Germinal center (tissue), 1 donor: ENCODE measurements around the gene WNT2B.

Experiments used
- DNase-seq: peaks from one replicate; pipeline ENCODE4 v3.0.0; 2012; ENCODE audit warnings: mixed read lengths, low spot score

Gene WNT2B

GRCh38 chr1:112504661-112505399, 3.9 kb upstream of the WNT2B start:
- no peak for DNase-seq

DNA sequence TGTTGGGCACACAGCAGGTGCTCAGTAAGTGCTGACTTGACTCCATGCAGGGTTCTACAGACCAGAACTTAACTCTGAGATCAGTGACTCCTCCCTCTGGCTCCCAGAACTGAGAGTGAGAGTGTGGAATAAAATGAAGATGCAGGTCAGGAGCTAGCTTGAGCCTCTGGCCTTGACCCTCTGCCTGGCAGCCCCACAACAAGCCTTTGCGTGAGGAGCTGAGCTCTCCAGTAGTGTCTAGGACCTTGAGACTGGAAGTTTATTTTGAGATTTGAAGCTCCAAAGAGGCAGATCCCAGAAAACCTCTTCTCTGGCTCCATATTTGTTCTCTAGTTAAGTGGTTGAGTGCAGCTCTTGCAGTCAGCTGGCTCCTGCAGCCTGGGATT, 3.4 kb upstream of the WNT2B start:
- no peak for DNase-seq

DNA sequence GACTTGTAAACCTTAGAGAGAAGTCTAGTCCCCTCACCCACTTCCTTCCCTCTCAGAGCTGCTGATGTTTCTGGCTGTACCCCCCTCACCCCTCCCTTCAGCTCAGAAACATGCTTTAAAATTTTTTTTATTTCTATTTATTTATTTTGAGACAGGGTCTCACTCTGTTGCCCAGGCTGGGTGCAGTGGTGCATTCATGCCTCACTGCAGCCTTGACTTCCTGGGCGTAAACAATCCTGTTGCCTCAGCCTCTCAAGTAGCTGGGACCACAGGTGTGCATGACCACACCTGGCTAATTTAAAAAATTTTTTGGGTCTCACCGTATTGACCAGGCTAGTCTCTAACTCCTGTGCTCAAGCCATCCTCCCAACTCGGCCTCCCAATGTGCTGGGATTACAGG, 2.9 kb upstream of the WNT2B start:
- DNase-seq = peak; percentile 42

DNA sequence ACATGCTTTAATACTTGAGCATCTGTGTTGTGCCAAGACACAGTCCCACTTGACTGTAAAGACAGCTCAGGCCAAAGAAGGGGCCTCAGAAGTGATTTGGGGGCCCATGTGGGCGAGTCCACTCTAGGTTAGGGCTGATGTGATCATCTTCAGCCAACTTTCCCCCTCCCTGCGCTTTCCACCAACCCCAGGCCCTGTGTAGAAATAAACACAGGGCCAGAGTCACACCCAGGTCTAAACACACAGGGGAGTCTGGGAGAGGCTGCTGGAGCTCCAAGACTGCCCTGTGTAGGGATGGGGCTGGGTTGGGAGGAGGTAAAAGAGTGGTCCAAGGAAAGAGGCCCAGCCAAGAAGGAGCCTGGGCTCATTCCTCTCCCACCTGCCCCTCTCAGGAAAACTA, 2.5 kb upstream of the WNT2B start:
- no peak for DNase-seq

GRCh38 chr1:112506731-112507130, 2.0 kb upstream of the WNT2B start:
- DNase-seq = no peak

DNA sequence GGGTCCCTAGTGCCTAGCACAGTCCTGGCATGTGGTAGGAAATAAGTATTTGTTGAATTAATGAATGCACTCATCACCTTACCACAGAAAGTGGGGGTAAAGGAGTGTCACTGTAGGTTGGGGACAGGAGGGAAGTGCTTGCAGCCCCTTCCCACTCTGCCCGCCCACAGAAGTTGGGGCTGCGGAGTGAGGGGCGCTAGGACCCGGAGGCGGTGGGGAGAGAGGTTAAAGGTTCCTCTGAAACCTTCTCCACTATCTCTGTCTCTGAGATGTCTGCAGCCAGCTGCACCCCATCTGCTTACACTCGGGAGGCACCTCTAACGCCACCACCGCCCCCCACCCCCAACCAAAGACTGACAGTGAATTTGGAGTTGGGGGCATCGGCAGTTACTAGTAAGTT, 1.4 kb upstream of the WNT2B start:
- DNase-seq = no peak

GRCh38 chr1:112507921-112508277, 866 bp upstream of the WNT2B start:
- DNase-seq = peak; percentile 66

DNA sequence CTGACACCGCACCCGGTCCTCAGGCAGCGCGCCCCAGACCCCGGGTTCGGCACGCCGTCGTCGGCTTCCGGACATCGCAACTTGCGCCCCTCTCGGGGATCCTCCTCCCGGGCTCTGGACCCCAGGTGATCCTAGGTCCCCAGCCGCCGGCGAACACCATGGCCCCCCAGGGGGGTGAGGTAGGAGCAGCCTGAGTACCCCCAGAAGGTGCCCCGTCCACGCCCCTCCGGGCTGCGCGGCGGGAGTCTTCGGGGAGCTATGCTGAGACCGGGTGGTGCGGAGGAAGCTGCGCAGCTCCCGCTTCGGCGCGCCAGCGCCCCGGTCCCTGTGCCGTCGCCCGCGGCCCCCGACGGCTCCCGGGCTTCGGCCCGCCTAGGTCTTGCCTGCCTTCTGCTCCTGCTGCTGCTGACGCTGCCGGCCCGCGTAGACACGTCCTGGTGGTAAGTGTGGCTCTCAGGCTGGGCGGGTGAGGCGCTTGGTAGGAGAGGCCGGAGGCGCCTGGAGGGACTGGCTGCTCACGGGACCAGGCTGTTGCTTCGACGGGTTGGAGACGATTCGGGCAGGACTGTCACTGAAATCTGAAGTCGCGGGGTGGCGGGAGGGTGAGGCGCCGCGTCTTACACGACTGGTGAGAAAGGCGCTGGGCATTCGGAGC, 367 bp downstream of the WNT2B start:
- DNase-seq = peak; percentile 45

DNA sequence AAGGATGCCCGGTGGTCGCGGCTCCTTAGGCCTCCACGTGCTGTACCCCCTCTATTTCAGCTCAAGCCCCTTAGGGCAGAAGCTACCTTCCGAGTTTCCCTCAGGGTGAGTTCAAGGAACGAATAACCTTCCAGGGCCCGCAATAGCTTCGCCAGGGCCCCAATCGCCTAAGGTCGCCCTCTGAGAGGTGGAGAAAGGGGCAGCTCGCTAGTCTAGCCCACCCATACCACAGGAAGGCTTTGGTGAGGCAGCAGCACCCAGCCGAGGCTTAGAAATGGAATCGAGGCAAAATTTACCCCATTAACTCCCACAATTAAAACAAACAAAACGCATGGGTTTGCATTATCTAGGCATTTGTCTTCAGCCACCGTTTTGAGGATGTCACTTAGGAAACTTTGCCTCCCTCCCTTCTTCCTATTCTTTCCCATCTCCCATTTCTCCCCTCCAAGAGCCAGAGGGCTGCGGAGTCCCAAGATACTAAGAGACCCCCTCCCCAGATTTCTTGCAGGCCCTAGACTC, 954 bp downstream of the WNT2B start:
- no peak for DNase-seq

DNA sequence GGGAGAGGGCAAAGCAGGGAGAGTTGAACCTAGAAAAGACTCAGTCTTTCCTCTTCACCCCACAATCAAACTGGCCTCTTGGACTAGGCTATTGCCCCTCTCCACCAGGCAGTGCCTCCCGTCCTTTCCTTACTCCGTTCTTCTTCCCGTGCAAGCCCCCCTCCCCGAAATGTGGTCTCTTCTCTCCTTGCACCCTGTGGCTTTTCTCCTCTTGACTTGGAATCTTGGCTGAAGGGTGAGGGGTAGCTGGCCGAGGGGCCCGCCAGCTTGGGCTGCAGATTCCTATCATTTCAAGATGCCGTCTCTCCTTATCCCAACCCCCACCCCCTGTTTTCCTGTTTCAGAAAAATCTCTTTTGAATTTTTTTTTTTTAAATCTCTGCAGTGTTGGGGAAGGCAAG, 1.6 kb downstream of the WNT2B start:
- DNase-seq = no peak

GRCh38 chr1:112511897-112512296, 3.1 kb downstream of the WNT2B start:
- DNase-seq = no peak

DNA sequence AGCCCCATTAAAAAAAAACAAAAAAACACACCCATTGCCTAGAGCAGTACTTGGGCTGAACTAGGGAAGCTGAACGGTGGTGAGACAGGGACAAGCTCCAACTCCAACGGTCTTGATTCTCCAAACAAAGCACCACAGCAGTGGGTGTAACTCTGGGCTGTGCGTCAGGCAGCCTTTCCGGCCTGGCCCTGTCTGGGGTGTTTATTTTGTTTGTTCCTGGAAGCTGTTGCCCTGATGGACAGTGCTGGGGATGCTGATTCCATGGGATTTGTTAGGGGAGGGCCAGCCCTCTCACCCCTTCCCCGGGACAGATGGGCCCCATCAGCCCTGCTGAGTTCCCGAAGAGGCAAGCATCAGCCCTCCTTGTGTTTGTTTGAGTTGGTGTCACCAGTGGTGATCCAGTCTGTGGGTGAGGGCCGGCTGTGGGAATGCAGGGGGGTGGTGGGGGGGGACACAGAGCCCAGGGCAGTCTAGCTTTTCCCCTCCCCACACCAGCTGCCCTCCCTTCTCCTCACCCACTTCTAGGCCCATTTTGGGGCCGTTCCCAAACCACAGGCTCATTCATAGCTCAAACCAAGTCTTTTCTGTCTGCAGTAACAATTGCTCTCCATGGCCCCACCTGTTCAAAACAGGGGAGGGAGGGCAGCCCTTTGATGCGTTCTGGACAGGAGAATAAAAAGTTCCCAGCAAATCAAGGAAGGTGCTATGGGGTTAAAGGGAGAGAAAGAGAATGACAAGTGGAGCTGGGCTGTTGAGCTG, 4.5 kb downstream of the WNT2B start:
- DNase-seq = no peak

- no peak for DNase-seq
Observed at GRCh38 chr1:112514901-112515300, 6.1 kb downstream of the WNT2B start.

GRCh38 chr1:112515311-112516009, 6.7 kb downstream of the WNT2B start:
- no peak for DNase-seq

- no peak for DNase-seq
Observed at GRCh38 chr1:112516141-112516540, 7.4 kb downstream of the WNT2B start.

DNA sequence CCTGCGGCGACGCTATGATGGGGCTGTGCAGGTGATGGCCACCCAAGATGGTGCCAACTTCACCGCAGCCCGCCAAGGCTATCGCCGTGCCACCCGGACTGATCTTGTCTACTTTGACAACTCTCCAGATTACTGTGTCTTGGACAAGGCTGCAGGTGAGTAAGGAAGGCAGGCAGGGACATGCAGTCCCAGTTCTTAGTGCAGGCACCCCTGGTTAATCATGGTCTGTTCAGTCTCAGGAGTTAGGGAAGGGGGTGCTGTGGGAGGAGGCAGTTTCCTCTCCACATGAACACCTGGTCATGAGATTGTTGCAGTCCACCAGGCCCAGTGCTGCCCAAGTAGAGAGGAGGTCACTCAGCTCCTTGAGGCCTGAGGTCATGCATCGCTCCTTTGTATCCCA, 8.5 kb downstream of the WNT2B start:
- DNase-seq = no peak

- DNase-seq = no peak
Observed at GRCh38 chr1:112517646-112518045, 8.9 kb downstream of the WNT2B start.

DNA sequence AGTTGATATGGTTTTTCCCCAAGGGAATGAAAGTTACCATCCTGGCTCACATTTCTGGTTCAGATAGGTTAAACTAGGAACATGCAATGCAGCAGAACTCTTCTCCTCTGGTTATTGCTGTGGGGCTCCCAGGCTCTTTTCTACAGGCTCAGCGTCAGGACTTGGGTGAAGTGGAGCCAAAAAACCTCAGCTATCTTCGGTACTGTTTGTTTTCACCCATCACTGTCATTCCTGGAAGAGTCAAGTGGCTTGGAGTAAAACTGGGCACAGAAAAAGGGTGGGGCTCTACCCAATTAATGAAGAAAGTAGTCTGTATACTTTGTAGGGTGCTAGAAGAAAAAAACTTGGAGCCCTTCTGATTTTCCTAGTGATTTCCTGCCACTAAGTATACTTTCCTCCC, 9.4 kb downstream of the WNT2B start:
- no peak for DNase-seq

GRCh38 chr1:112520166-112520565, 11.4 kb downstream of the WNT2B start:
- DNase-seq = no peak

DNA sequence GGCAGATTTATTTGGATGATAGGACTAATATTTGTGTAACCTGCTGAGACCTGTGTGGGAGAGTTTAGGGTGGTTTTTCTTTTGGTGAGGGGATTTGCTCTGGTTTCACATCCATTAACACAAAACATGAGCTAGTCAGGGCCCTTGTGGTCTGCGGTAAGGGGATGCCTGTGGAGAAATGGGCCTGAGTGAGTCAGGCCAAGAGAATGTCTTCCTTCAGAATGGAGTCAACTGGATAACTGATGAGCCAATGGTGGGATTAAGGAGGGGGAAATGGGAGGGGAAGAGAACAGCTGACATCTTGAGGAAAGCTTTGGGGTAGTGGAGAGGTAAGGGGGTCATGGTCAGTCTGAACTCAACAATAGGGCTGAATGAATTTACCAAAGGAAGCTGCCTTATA, 13.9 kb downstream of the WNT2B start:
- no peak for DNase-seq

- DNase-seq = no peak
Observed at GRCh38 chr1:112524251-112524650, 15.5 kb downstream of the WNT2B start.

GRCh38 chr1:112524986-112525385, 16.2 kb downstream of the WNT2B start:
- DNase-seq = no peak
